ENCODE data around the gene TRMT13.
"Not testable (repeated sequence)": the region's sequence is repeated elsewhere in the genome, so short reads cannot be mapped to it uniquely, and the experiment has no call there.

Gene TRMT13

DNA sequence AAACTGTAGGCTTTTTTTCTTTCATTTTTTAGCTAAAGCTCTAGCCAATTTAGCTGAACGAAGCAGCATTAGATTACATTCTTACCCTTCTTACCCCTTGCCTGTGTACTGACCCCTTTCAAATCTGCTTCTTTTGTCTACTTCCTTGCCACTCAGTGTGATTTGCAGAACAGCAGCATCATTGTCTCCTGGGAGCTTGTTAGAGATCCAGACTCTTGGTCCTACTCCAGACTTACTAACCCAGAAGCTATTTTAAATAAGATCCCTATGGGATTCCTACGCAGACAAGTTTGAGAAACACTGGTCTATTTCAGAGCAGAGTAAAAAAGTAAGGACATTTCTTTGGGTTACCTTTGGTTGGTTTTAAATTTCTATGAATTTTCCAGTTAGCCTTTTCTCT lies 31.3 kb downstream of the TRMT13 start:
- DNase-seq: no peak

DNA sequence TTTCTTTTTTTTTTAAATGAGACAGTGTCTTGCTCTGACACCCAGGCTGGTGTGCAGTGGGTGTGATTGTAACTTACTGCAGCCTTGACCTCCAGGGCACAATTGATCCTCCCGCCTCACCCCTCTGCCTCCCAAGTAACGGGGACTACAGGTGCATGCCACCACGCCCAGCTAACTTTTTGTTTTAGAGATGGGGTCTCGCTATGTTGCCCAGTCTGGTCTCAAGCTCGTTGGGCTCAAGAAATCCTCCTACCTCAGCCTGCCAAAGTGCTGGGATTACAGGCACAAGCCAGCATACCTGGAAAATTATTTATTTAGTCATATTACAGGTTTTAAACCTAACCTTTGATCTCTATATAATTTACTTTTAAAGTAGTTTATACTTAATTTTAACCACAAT lies 31.7 kb downstream of the TRMT13 start:
- no peak for DNase-seq

DNA sequence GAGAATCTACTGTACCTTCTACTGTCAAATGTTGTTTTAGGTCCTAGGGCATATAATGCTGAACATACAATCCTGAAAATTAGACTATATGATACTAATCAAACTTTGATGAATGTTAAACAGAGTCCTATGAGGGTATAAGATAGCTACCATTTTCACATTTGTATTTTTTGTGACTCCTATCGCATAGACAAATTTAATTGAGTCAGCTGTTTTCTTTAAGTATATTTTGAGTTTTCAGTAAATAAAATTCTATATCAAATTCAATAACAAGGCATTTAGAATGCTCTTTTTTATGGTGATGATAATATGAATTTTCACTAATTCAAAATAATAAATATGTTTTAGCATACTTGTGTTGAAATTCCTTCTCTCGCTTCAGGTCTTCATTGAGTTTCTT lies 35.1 kb downstream of the TRMT13 start:
- DNase-seq: no peak

DNA sequence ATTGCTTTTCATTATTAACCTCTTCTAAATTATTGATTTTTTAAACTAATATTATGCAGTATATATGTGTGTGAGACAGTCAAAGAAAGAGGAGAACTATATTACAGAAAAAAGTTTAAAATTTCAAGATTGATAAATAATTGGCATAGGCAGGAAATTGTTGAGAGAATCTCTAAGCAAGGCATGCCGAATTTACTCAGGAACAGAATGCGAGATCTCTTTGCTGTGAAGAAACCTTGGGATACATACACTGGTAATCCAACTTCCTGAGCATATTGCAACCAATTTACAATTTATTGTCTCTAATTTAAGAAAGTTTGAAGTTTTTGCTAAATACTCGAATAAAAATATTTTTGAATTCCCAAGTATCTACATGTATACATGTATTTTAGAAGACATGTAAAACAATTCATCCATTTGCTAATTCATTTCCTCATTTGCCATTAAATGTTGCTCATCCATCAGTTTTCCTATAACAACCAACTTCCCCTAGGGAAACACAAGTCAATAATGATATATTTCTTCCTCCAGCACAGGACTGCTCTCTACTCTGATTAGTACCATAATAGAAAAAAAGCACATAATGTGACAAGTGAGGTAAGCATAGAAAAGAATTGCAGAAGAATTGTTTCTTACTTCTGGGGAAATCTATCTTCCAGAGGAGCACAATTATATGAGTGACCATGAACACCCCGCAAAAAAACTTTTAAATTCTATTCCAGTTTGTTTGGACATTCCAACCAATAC lies 44.5 kb downstream of the TRMT13 start:
- no peak for DNase-seq

DNA sequence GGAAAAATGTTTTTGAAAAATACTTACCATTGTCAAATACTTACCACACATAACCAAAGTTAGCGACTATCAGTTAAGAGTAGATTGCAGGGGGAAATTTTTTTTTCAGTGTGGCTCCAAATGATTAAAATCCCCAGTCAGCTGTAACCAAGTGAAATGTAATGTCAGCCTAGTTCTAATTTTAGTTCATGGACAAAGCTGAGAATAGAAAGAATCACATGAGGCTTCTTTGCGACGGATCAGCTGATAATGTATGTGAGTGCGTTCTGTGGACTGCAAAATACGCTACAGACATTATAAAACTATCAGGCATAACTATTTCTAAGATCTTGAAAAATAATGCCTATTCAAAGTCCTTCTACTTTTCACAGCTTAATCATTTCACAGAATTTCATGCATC lies 45.1 kb downstream of the TRMT13 start, which contains the start of gene LRRC39:
LRRC39 (minus strand) TSS at position 166 of the 400 bp plus-strand sequence. CDS start 9,740 bp downstream, outside the sequence.
- DNase-seq: no peak

DNA sequence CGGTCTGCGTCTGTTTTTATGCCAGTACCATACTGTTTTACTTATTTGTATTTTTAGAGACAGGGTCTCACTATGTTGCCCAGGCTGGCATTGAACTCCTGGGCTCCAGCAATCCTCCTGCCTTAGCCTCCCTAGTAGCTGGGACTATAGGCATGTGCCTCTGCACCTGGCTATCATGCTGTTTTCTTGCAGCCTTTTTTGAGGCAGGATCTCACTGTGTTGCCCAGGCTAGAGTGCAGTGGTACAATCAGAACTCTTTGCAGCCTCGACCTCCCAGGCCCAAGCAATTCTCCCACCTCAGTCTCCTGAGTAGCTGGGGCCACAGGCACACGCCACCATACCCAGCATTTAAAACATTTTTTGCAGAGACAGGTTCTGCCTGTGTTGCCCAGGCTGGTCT lies 50.4 kb downstream of the TRMT13 start:
- no peak for DNase-seq

DNA sequence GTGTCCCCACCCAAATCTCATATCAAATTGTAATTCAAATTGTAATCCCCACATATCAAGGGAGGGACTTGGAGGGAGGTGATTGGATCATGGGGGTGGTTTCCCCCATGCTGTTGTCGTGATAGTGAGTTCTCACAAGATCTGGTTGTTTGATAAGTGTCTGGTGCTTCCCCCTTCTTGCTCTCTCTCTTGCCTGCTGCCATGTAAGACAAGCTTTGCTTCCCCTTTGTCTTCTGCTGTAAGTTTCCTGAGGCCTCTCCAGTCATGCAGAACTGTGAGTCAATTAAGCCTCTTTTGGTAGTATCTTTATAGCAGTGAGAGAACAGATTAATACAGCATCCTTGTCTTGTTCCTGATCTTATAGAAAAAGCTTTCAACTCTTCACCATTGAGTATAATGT lies 51.6 kb downstream of the TRMT13 start:
- DNase-seq: no peak

DNA sequence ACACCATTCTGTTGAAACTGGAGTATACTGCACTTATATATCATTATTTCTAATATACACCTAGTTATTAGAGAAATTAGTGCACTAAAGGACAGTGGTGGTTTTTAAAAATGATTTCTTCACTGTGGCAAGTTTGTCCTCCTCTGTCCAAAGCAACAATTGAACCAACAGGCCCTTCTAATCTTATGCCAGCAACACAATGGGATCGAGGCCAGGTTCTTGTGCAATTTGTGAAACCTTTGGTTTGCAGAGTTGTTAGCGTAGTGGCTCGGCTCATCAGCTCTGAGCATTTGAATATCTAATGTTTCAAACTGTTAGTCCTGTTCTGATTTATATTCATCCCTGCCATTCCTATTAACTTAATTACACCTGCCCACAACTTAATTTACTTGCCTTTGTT lies 54.9 kb downstream of the TRMT13 start:
- no peak for DNase-seq

DNA sequence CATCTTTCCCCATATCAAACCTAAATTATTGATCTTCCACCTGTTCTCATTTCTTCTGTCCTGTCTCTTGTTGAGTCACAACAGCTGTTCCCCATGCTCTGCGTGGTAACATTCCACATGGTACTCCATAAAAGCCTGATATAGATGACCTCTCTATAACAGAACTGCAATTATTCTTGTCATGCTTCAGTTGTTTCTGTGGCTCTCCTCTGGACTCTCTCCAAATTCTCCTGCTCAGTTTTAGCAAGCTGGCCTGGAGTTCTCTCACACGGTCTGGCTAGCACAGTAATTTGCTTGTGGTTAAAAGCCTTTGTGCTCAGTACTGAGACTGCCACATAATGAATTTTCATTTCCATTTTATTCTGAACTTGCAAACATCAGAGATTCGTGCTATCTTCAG lies 55.7 kb downstream of the TRMT13 start:
- DNase-seq: no peak

DNA sequence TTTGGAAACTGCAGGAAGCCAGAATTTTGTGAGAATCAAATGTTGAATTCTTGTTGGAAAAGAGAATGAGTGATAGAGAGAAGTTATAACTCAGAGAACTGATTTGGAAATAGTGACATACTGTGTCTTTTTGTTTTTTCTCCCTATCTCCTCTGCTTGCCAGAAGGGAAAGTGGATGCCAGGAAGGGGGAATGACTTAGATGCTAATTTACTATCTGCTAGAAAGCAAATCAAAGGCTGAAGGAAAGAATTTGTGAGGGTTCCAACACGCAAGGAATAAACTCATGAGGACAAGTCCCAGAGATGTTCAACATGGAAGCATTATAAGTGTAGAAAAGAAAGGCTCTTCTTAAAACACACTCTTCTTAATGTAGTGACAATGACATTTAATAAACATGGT lies 65.6 kb downstream of the TRMT13 start:
- no peak for DNase-seq

DNA sequence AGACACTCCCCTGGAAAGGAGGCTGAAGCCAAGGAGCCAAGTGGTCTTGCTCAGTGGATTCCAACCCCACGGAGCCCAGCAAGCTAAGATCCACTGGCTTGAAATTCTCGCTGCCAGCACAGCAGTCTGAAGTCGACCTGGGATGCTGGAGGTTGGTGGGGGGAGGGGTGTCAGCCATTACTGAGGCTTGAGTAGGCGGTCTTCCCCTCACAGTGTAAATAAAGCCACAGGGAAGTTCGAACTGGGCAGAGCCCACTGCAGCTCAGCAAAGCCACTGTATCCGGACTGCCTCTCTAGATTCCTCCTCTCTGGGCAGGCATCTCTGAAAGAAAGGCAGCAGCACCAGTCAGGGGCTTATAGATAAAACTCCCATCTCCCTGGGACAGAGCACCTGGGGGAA lies 67.1 kb downstream of the TRMT13 start:
- DNase-seq: not testable (repeated sequence)
